Keratinocyte (primary cell): Measurements from ENCODE around the gene NAT16. TPM values are rescaled to one million over a fixed set of nuclear protein-coding genes. Genes with fewer than 3 reads are reported as not detected.

ENCODE experiments used
- DNase-seq: peaks from one replicate; pipeline ENCODE4 v3.0.0-alpha.2; 2011; ENCODE audit warnings: low read depth, missing footprints, low spot score
- FAIRE-seq: peaks from 2 replicates; lab custom pipeline; 2011; peaks lifted over from hg19 to GRCh38; lab: Jason Lieb, UNC
- H2AFZ ChIP-seq: 2 replicates; pipeline ENCODE4 v1.6.0; 2012; ENCODE audit warnings: low read length, control low read depth, inconsistent platforms; ENCODE audit not compliant: control insufficient read depth
- H3K27ac ChIP-seq: 2 replicates; pipeline ENCODE4 v1.5.1; 2011; ENCODE audit warnings: low read length; ENCODE audit not compliant: control insufficient read depth, insufficient read depth
- H3K27me3 ChIP-seq: 3 replicates; pipeline ENCODE4 v1.6.0; 2011; ENCODE audit warnings: low read length; ENCODE audit not compliant: control insufficient read depth, insufficient read depth; ENCODE audit errors: extremely low read depth
- H3K36me3 ChIP-seq, 2 experiments: 2 replicates in 1 of 2; 3 replicates in 1 of 2; pipeline ENCODE4 v1.5.1; 2011; ENCODE audit warnings: low read length in 2 of 2, mild to moderate bottlenecking in 1 of 2; ENCODE audit not compliant: control insufficient read depth in 2 of 2, insufficient read depth in 2 of 2; ENCODE audit errors: extremely low read depth in 1 of 2
- H3K4me1 ChIP-seq: 3 replicates; pipeline ENCODE4 v1.5.1; 2011; ENCODE audit warnings: low read length; ENCODE audit not compliant: control insufficient read depth, insufficient read depth; ENCODE audit errors: extremely low read depth
- H3K4me2 ChIP-seq: 3 replicates; pipeline ENCODE4 v1.6.0; 2011; ENCODE audit warnings: low read depth, low read length; ENCODE audit not compliant: control insufficient read depth, insufficient read depth; ENCODE audit errors: extremely low read depth
- H3K4me3 ChIP-seq, 3 experiments: fragments of 200-600 bp in 1 of 3; sonication (generic) in 1 of 3; 2 replicates in 2 of 3; 3 replicates in 1 of 3; pipeline ENCODE4 v1.5.1; 2011 to 2016; ENCODE audit warnings: low read length in 3 of 3, mild to moderate bottlenecking in 3 of 3, control low read depth in 2 of 3, inconsistent platforms in 1 of 3, low read depth in 1 of 3, mixed read lengths in 1 of 3, mixed run types in 1 of 3, moderate library complexity in 1 of 3; ENCODE audit not compliant: control insufficient read depth in 2 of 3, insufficient read depth in 2 of 3; ENCODE audit errors: extremely low read depth in 1 of 3
- H3K79me2 ChIP-seq: 2 replicates; pipeline ENCODE4 v1.6.0; 2012; ENCODE audit warnings: low read length; ENCODE audit not compliant: control insufficient read depth, insufficient read depth
- H3K9ac ChIP-seq: 3 replicates; pipeline ENCODE4 v1.6.0; 2011; ENCODE audit warnings: low read length; ENCODE audit not compliant: control insufficient read depth, insufficient read depth; ENCODE audit errors: extremely low read depth
- H3K9me1 ChIP-seq: 3 replicates; pipeline ENCODE4 v1.6.0; 2011; ENCODE audit warnings: low read length; ENCODE audit not compliant: control insufficient read depth, insufficient read depth; ENCODE audit errors: extremely low read depth
- H3K9me3 ChIP-seq: 2 replicates; pipeline ENCODE4 v1.5.1; 2012; ENCODE audit warnings: low read depth, low read length; ENCODE audit not compliant: control insufficient read depth
- H4K20me1 ChIP-seq: 3 replicates; pipeline ENCODE4 v1.6.0; 2011; ENCODE audit warnings: low read length; ENCODE audit not compliant: control insufficient read depth, insufficient read depth; ENCODE audit errors: extremely low read depth
- EZH2 ChIP-seq: IDR thresholded peaks from one replicate; pipeline ENCODE4 v1.6.1; 2012; ENCODE audit warnings: inconsistent platforms, mild to moderate bottlenecking, low read length, moderate library complexity
- dilution Hi-C: fragments of 300-500 bp; cut with MboI; formaldehyde crosslinking; loops from one replicate; pipeline ENCODE4 v1.7.0; 2020; ENCODE audit warnings: low sequenced_read_pairs; ENCODE audit not compliant: extremely low pct_ligation_motif_present
- polyA plus RNA-seq, 5 experiments: library from polyadenylated mRNA; depleted of rRNA in 3 of 5; stranded (reverse) in 3 of 5; stranded (forward) in 1 of 5; unstranded in 1 of 5; fragments of >200 nt; gene quantifications; 1 replicate in 1 of 5; 2 replicates in 3 of 5; 3 replicates in 1 of 5; pipeline versions ENCODE4 v1.2.1 to v1.2.3, GENCODE V29; 2011 to 2012; ENCODE audit warnings: missing spikeins in 2 of 5, low read depth in 1 of 5, low replicate concordance in 1 of 5
- TF ChIP-seq, protein P1 (sequence below), 3 experiments: IDR thresholded peaks in 1 of 3; conservative IDR thresholded peaks in 1 of 3; optimal IDR thresholded peaks in 1 of 3; 2 replicates in 2 of 3; 3 replicates in 1 of 3; pipeline versions ENCODE3 to v1.5.1; 2011; ENCODE audit warnings: low read length in 3 of 3, mild to moderate bottlenecking in 3 of 3, moderate library complexity in 2 of 3, control low read depth in 1 of 3, inconsistent platforms in 1 of 3; ENCODE audit not compliant: insufficient read depth in 2 of 3; ENCODE audit errors: extremely low read depth in 1 of 3

Gene NAT16
- polyA plus RNA-seq, 1 donor (not counting 4 experiments of a cell fraction or from before 2014, with no cell fraction given): not detected

GRCh38 chr7:101137651-101138212, 42.4 kb downstream of the NAT16 start:
- peaks cover 3% of the 10 kb centered on the region for H4K20me1 ChIP-seq
- H3K36me3 ChIP-seq: peaks cover 23 to 25% of the 10 kb centered on the region in 2 experiments
- peaks cover 57% of the 10 kb centered on the region for H3K4me1 ChIP-seq
- H3K9ac ChIP-seq: peak overlapping the region; percentile 58
- no peak for TF ChIP-seq EZH2
- TF ChIP-seq, protein P1, sequence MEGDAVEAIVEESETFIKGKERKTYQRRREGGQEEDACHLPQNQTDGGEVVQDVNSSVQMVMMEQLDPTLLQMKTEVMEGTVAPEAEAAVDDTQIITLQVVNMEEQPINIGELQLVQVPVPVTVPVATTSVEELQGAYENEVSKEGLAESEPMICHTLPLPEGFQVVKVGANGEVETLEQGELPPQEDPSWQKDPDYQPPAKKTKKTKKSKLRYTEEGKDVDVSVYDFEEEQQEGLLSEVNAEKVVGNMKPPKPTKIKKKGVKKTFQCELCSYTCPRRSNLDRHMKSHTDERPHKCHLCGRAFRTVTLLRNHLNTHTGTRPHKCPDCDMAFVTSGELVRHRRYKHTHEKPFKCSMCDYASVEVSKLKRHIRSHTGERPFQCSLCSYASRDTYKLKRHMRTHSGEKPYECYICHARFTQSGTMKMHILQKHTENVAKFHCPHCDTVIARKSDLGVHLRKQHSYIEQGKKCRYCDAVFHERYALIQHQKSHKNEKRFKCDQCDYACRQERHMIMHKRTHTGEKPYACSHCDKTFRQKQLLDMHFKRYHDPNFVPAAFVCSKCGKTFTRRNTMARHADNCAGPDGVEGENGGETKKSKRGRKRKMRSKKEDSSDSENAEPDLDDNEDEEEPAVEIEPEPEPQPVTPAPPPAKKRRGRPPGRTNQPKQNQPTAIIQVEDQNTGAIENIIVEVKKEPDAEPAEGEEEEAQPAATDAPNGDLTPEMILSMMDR (optimal IDR thresholded peaks at IDR 0.05 in 1 of 3, IDR thresholded peaks at IDR 0.05 in 1 of 3, conservative IDR thresholded peaks at IDR 0.05 in 1 of 3; ENCODE audit: extremely low read depth in 1 of 3, insufficient read depth in 2 of 3, low read length in 3 of 3): no peak
- H3K27ac ChIP-seq: peak overlapping the region; percentile 81
- no peaks in the 10 kb centered on the region for H3K27me3 ChIP-seq
- H3K79me2 ChIP-seq: no peaks in the 10 kb centered on the region
- no peak overlapping the region for H3K4me3 ChIP-seq
- FAIRE-seq (no peak), DNase-seq (no peak)
- H3K4me2 ChIP-seq: peak overlapping the region; percentile 50
- H3K9me1 ChIP-seq: no peaks in the 10 kb centered on the region
- no peaks in the 10 kb centered on the region for H3K9me3 ChIP-seq
- dilution Hi-C loops: no loop called here
- H2AFZ ChIP-seq: no peak overlapping the region

- FAIRE-seq (no peak), DNase-seq (no peak)
- H3K4me1 ChIP-seq: peaks cover 47% of the 10 kb centered on the region
- peaks cover 39 to 44% of the 10 kb centered on the region in 2 experiments for H3K36me3 ChIP-seq
- no peak overlapping the region for H3K9ac ChIP-seq
- H3K27me3 ChIP-seq: no peaks in the 10 kb centered on the region
- no peaks in the 10 kb centered on the region for H3K9me1 ChIP-seq
- no peak overlapping the region for H3K27ac ChIP-seq
- H3K9me3 ChIP-seq: no peaks in the 10 kb centered on the region
- peaks cover 3% of the 10 kb centered on the region for H4K20me1 ChIP-seq
- H3K4me3 ChIP-seq: no peak overlapping the region
- H3K4me2 ChIP-seq: no peak overlapping the region
- no peaks in the 10 kb centered on the region for H3K79me2 ChIP-seq
- H2AFZ ChIP-seq: no peak overlapping the region
- TF ChIP-seq EZH2: no peak
- TF ChIP-seq, protein P1 (optimal IDR thresholded peaks at IDR 0.05 in 1 of 3, IDR thresholded peaks at IDR 0.05 in 1 of 3, conservative IDR thresholded peaks at IDR 0.05 in 1 of 3; ENCODE audit: extremely low read depth in 1 of 3, insufficient read depth in 2 of 3, low read length in 3 of 3): no peak
- dilution Hi-C loops: no loop called here
These were observed 45.6 kb downstream of the NAT16 start for GRCh38 chr7:101134399-101134980.
